Posterior cingulate gyrus (tissue), 11 donors: ENCODE data around the gene MEF2B.
"Not testable (repeated sequence)": the region's sequence is repeated elsewhere in the genome, so short reads cannot be mapped to it uniquely, and the experiment has no call there.

ENCODE experiments used
- DNase-seq, 10 donors: peaks; one replicate each; pipeline versions ENCODE4 v3.0.0 to v3.0.0-alpha.2; 2020 to 2021; ENCODE audit warnings: mixed read lengths in 3 of 10
- intact Hi-C: fragments of 100-400 bp; cut with DNase I; formaldehyde crosslinking; loops from one replicate; pipeline ENCODE4 v1.15.1; 2023

MEF2B gene

DNA sequence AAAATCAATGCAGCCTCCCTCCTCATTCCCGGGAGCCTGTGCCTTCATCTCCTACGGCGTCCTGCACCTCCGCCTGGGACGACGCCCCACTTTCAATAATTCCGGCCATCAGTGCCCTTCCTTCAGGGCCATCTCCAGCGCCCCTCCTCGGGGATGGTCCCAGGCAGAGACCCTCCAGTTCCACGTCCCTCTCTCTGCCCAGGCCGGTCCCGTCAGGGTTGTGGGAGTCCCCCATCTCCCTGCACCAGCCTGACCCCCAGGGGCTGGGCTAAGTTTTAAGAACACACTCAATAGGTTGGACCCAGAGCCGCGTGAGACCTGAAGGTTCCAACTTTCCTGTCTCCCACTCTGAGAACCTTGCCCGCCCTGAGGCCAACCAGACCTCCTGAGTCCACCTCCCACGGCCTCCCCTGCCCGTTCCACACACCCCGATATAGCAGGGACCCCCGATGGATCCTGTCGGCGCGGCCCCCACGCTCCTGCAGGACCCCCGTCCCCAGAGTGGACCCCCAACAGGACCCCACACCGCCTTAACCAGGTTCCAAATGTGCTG, 32.4 kb downstream of the MEF2B start:
- DNase-seq = no peak
- intact Hi-C loops = loop anchor here (5.0 kb wide), 1 partner anchor 140 kb away; no protein-coding TSS in a partner anchor

DNA sequence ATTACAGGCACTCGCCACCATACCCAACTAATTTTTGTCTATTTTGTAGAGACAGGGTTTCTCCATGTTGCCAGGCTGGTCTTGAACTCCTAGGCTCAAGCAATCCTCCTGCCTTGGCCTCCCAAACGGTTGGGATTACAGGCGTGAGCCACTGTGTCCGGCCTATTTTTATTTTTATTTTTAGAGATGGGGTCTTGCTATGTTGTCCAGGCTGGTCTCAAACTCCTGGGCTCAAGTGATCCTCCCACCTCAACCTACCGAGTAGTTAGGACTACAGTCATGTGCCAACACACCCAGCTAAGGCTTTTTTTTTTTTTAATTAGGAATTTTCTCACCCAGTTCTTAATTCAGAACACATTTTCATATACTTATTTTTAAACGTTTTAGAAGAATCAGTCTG, 34.4 kb downstream of the MEF2B start:
- intact Hi-C loops = loop anchor here (5.0 kb wide), 1 partner anchor 138 kb away; no protein-coding TSS in a partner anchor
- DNase-seq = not testable (repeated sequence)

GRCh38 chr19:19134687-19135158, 35.3 kb downstream of the MEF2B start:
- intact Hi-C loops = loop anchor here (5.0 kb wide), 1 partner anchor 137 kb away; no protein-coding TSS in a partner anchor
- DNase-seq = no peak

DNA sequence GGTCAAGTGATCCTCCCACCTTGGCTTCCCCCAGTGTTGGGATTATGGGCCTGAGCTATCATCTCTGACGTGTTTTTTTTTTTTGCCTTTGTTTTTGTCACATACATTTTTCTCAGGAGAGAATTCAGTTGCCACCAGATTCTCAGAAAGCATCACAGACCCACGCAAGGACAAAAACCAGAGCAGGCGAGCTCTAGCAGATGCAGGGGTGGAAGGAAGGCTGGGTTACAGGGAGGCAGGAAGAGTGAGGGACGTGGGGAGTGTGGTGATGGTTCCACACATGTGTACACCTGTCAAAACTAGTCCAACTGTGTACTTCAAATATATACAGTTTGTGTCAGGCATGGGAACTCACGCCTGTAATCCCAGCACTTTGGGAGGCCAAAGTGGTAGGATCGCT, 36.1 kb downstream of the MEF2B start:
- intact Hi-C loops = no loop called here
- DNase-seq = no peak

DNA sequence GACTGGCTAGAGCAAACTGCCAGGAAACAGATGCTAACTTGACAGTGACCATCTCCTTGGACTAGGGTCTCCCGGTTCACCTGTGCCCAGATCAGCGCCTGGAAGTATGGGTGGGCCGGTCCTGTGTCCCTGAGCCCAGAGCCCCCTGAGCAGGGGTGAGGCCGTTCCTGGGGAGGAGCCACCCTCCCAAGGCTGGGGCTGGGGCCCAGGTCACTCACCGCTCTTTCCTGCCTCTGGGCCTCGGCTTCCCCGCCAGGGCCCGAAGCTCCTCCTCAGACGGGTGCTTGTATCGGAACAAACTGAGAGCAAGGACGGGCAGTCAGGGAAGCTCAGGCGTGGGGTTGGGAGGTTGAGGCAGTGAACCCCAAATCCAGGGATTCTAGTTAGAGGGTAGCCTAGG, 37.2 kb downstream of the MEF2B start:
- intact Hi-C loops = no loop called here
- DNase-seq = no peak

- intact Hi-C loops = no loop called here
Measured at GRCh38 chr19:19131989-19132388, 38.1 kb downstream of the MEF2B start.

GRCh38 chr19:19126102-19126501, 44.0 kb downstream of the MEF2B start:
- intact Hi-C loops = no loop called here
- no peak for DNase-seq

More at GRCh38 chr19:19131989-19132388, 38.1 kb downstream of the MEF2B start:
- DNase-seq = no peak

DNA sequence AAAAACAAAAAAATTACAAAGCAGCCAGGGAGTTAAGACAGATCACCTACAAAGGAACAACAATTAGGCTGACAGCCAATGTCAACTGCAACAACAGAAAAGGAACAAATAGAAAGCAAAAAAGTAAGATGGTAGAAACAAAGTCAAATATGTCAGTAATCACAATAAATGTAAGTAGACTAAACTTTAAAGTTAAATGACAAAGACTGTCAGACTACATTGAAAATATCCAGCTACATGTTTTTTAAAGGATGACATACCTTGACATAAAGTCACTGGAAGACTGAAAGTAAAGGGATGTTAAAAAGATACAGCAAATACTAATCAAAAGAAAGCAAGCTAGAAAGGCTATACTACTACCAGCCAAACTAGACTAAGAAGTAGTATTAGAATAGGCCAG, 46.7 kb downstream of the MEF2B start:
- no peak for DNase-seq
- intact Hi-C loops = no loop called here

DNA sequence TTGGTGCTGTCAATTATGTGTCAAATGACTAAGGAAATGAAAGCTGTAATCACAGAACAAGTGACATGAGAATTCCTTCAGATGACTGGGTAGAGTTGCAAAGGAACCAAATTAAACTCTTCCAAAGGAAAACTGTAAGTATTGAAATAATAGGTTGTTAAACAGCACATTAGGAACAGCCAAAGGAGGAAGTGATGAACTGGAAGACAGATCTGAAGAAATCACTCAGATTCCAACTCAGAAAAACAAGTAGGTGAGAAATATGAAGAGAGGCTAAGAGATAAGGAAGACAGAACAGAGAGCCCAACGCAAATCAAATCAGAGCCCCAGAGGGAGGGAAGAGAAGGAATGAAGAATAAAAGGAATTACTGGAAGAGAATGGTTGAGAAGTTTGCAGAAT, 47.2 kb downstream of the MEF2B start:
- DNase-seq = no peak
- intact Hi-C loops = no loop called here

DNA sequence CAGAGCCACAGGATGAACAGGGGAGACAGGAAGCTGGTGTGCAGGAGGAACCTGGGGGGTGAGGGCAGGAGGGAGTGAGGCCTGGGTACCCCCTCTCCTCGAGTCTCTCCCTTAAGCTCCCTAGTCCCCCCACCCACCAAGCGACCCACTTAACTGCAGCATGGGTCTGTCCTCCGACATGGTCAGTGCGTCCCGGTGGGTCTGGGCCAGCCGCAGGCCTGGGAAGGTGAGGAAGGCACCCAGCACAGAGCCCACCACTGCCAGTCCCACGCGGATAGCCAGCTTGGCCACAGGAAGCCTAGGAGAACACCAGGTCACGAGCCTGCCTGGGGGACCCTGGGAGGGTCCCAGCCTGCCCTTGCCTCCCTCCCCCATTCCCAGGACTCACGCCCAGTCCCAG, 48.7 kb downstream of the MEF2B start:
- no peak for DNase-seq
- intact Hi-C loops = no loop called here

- peak in 1 of 10 donors; percentile 91 for DNase-seq
- intact Hi-C loops = no loop called here
Measured at GRCh38 chr19:19120308-19121231, 49.5 kb downstream of the MEF2B start.

DNA sequence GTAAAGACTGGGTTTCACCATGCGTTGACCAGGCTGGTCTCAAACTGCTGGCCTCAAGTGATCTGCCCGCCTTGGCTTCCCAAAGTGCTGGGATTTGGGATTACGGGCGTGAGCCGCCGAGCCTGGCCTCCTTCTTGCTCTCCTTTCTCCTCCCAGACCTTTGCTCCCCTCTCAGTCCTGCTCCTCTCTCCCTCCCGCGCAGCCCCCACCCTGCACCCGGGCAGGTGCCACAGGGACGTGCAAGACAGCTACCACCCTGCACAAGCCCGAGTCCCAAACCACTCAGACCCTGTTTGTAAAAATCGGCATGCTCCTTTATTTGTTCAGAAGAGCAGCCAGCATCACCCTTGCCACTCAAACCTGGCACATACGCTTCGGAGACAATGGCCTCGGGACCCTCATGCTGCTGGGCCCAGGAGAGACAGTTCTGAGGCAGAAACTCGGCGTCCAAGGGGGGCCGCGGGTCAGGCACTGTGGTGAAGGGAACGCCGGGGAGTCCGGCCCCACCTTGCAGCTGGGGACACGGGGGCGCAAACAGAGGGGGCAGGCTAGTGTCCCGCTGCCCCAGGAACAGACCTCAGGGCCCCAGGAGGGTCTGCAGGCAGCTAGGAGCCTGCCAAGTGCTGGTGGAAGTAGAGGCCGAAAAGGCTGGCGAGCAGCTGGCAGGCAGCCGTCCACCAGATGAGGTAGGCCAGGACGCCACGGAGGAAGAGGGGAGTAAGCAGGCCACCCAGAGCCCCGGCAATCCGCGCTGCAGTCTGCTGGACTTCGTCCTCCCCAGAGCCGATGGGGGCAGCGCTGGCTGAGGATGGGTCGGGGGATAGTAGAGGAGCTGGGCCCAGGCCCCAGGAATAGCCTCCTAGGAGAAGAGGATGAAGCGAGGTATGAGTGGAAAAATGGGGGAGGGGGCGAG, 50.5 kb downstream of the MEF2B start:
- DNase-seq = no peak
- intact Hi-C loops = no loop called here

GRCh38 chr19:19115954-19116353, 54.1 kb downstream of the MEF2B start:
- DNase-seq = peak in 2 of 10 donors; percentile 35 to 48
- intact Hi-C loops = no loop called here

- DNase-seq = peak in 4 of 10 donors; percentile 23 to 91 (median 68)
- intact Hi-C loops = no loop called here
Measured at GRCh38 chr19:19113040-19113626, 56.9 kb downstream of the MEF2B start.

DNA sequence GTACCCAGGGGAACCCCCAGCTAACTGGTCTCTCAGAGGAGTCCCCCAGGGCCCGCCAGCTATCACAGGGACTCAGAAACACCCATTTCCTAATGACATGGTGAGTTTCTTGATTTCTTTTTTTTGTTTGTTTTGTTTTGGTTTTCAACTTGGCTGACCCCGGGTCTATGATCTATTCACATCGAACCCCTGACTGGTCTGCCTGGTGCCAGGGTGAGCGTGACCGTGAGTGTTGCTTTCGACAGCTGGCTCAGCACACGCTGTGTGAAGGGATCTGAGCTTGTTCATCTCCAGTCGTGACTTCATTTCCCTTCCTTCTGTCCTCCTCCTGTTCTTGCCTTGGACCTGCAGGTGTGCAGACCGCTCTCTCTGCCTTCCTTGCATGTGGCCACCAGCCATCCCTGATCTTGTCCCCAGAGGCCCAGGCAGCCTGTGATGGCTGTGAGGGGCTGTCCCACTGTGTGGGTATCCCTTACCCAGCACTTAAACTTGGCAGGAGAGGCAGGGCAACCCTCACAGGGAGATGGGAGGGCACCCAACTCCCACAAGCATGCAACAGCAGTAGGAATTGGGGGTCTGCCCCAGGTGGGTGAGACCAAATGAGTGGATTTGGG, 58.0 kb downstream of the MEF2B start:
- no peak for DNase-seq

GRCh38 chr19:19111136-19111835, 58.8 kb downstream of the MEF2B start:
- intact Hi-C loops = no loop called here
- DNase-seq = peak in 1 of 10 donors; percentile 73

More for the DNA sequence above, 58.0 kb downstream of the MEF2B start:
- intact Hi-C loops = no loop called here

DNA sequence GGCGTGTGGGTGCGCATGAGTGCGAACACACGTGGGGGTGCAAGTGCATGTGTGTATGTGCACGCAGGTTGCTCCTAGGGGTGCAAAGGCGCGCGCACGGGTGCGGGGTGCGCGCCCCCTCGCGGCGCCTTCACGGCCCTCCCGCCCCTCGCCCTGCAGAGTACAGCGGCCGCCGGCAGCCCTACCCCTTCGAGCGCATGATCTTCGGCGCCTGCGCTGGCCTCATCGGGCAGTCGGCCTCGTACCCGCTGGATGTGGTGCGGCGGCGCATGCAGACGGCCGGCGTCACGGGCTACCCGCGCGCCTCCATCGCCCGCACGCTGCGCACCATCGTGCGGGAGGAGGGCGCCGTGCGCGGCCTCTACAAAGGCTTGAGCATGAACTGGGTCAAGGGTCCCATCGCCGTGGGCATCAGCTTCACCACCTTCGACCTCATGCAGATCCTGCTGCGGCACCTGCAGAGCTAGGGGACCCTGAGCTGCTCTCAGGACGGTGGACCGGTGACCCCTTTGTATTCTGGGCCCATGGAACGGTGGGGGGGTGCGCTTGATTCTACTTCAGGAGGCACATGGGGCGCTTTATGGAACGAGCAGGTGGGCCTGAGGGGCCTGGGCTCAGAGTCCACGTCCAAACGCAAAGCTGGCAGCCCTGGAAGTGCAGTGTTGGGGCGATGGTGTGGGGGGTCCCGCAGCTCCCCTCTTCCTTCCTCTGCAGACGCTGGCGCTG, 59.5 kb downstream of the MEF2B start:
- DNase-seq = peak in 7 of 10 donors; percentile 23 to 92 (median 40)
- intact Hi-C loops = no loop called here

- intact Hi-C loops = no loop called here
- DNase-seq = peak in 1 of 10 donors; percentile 56
Measured at GRCh38 chr19:19109601-19110000, 60.5 kb downstream of the MEF2B start.
